CD4-positive, alpha-beta memory T cell (primary cell): Measurements from ENCODE around the gene ARID1B. TPM values are rescaled to one million over a fixed set of nuclear protein-coding genes. Genes with fewer than 3 reads are reported as not detected.

ENCODE experiments used
- CTCF ChIA-PET: fragments of 350-600 bp; sonication (Branson Sonifier 250); formaldehyde crosslinking; loops from one replicate; lab custom pipeline; 2021; ENCODE audit warnings: inconsistent platforms; ENCODE audit not compliant: partially characterized antibody; lab: Charles Lee
- POLR2A ChIA-PET: fragments of 350-600 bp; sonication (Branson Sonifier 250); formaldehyde crosslinking; loops from one replicate; lab custom pipeline; 2021; ENCODE audit not compliant: partially characterized antibody; lab: Charles Lee
- DNase-seq, 5 donors: peaks; one replicate each; pipeline versions ENCODE4 v3.0.0 to v3.0.0-alpha.2; 2020 to 2022; ENCODE audit warnings: mixed read lengths in 1 of 5
- H3K27ac ChIP-seq: one replicate; pipeline ENCODE4 v1.7.0; 2013; ENCODE audit warnings: low read depth, low read length
- H3K27me3 ChIP-seq: 2 replicates; pipeline ENCODE4 v1.7.0; 2013; ENCODE audit warnings: mild to moderate bottlenecking, low read length, moderate library complexity; ENCODE audit not compliant: insufficient read depth
- H3K36me3 ChIP-seq: 2 replicates; pipeline ENCODE4 v1.7.0; 2013; ENCODE audit warnings: mild to moderate bottlenecking, low read length, moderate library complexity; ENCODE audit not compliant: insufficient read depth
- H3K4me1 ChIP-seq: 2 replicates; pipeline ENCODE4 v1.7.0; 2013; ENCODE audit warnings: mild to moderate bottlenecking, low read length, moderate library complexity; ENCODE audit not compliant: insufficient read depth
- H3K4me3 ChIP-seq, 2 donors: one replicate each; pipeline ENCODE4 v1.7.0; 2013; ENCODE audit warnings: low read length in 2 of 2, mild to moderate bottlenecking in 1 of 2
- H3K9me3 ChIP-seq, 2 donors: one replicate each; pipeline ENCODE4 v1.7.0; 2013; ENCODE audit warnings: low read length in 2 of 2, control low read depth in 1 of 2; ENCODE audit not compliant: control insufficient read depth in 1 of 2
- H3K27ac Mint-ChIP-seq, 7 donors: one replicate each; pipeline ENCODE4 v1.8.0; 2020 to 2021; ENCODE audit warnings: mixed read lengths in 7 of 7, mild to moderate bottlenecking in 6 of 7, inconsistent platforms in 3 of 7, moderate library complexity in 3 of 7
- H3K27me3 Mint-ChIP-seq, 2 donors: one replicate each; pipeline ENCODE4 v1.8.0; 2020 to 2021; ENCODE audit warnings: mixed read lengths in 2 of 2
- H3K36me3 Mint-ChIP-seq, 2 donors: one replicate each; pipeline ENCODE4 v1.8.0; 2020 to 2021; ENCODE audit warnings: mixed read lengths in 2 of 2, inconsistent platforms in 1 of 2, mild to moderate bottlenecking in 1 of 2
- H3K4me1 Mint-ChIP-seq, 4 donors: one replicate each; pipeline ENCODE4 v1.8.0; 2020 to 2021; ENCODE audit warnings: mixed read lengths in 4 of 4, mild to moderate bottlenecking in 1 of 4
- H3K4me3 Mint-ChIP-seq, 8 donors: one replicate each; pipeline ENCODE4 v1.8.0; 2020 to 2021; ENCODE audit warnings: mixed read lengths in 8 of 8, mild to moderate bottlenecking in 7 of 8, moderate library complexity in 6 of 8, inconsistent platforms in 3 of 8
- H3K9me3 Mint-ChIP-seq, 8 donors: one replicate each; pipeline ENCODE4 v1.8.0; 2020 to 2021; ENCODE audit warnings: mixed read lengths in 8 of 8, mild to moderate bottlenecking in 5 of 8, inconsistent platforms in 3 of 8, moderate library complexity in 1 of 8
- intact Hi-C: fragments of 100-400 bp; cut with micrococcal nuclease; formaldehyde crosslinking; loops from one replicate; pipeline ENCODE4 v1.15.1; 2023
- polyA plus RNA-seq, 2 donors: library from polyadenylated mRNA; unstranded; fragments of 300-500 nt; fragmentation: Illumina TruSeq; gene quantifications; one replicate each; pipeline ENCODE4 v1.2.3, GENCODE V29; 2021
- total RNA-seq, 2 experiments: library from RNA; stranded (reverse); gene quantifications; one replicate each; pipeline ENCODE4 v1.2.3, GENCODE V29; 2021

Gene ARID1B
- total and polyA plus RNA-seq, 4 experiments from 2014 or later, result 5.4 to 131 (median 72.4) TPM

GRCh38 chr6:157166784-157167183 is 389.6 kb downstream of the ARID1B start:
- CTCF ChIA-PET, result no interaction called here
- no peak overlapping the region for H3K27ac Mint-ChIP-seq

DNA sequence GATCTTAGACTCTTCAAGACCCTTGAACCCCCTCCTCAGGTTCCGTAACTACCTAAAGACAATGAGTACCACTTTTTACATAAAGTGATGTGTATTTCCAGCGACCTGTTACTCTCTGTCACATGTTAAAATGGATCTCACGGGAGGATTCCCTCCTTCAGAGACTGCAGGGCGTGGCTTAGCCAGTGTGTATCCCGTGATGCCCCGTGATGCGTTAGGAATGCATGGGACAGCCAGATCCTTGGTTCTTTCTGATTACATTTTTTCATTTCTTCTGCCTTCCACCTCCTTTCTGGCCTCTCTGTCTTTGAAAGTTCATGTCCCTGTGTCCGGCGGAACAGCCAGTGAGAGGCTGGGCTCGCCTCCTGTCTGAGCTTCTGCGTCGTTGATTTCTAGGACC is 390.7 kb downstream of the ARID1B start:
- CTCF ChIA-PET, result no interaction called here
- POLR2A ChIA-PET, result no interaction called here
- no peaks in the 10 kb centered on the region for H3K27me3 Mint-ChIP-seq
- intact Hi-C loops, result no loop called here
- no peaks in the 10 kb centered on the region for H3K4me1 ChIP-seq
- no peak overlapping the region for H3K27ac Mint-ChIP-seq
- H3K4me1 Mint-ChIP-seq, result peaks cover 0 to 2% (median under 1%) of the 10 kb centered on the region in 4 donors
- no peaks in the 10 kb centered on the region for H3K9me3 Mint-ChIP-seq
- no peak for DNase-seq
- H3K4me3 Mint-ChIP-seq, result no peak overlapping the region
- H3K27me3 ChIP-seq, result no peaks in the 10 kb centered on the region
- no peak overlapping the region for H3K27ac ChIP-seq
- H3K36me3 Mint-ChIP-seq, result peaks cover 29 to 37% of the 10 kb centered on the region in 2 donors
- no peaks in the 10 kb centered on the region for H3K9me3 ChIP-seq
- no peak overlapping the region for H3K4me3 ChIP-seq
- H3K36me3 ChIP-seq, result no peaks in the 10 kb centered on the region

More at GRCh38 chr6:157166784-157167183, 389.6 kb downstream of the ARID1B start:
- Histone ChIP-seq H3K27me3 (no peaks in the 10 kb centered on the region), H3K9me3 (no peaks in the 10 kb centered on the region), H3K4me1 (no peaks in the 10 kb centered on the region), H3K36me3 (no peaks in the 10 kb centered on the region), H3K27ac (no peak overlapping the region), H3K4me3 (no peak overlapping the region)
- no peak for DNase-seq
- Mint-ChIP-seq H3K9me3 (no peaks in the 10 kb centered on the region), H3K36me3 (peaks cover 27 to 36% of the 10 kb centered on the region in 2 donors), H3K4me1 (no peaks in the 10 kb centered on the region), H3K4me3 (no peak overlapping the region), H3K27me3 (no peaks in the 10 kb centered on the region)
- intact Hi-C loops, result no loop called here
- POLR2A ChIA-PET, result interaction anchor here (0.6 kb wide), 1 partner anchor 21 kb away, joined by 3 read pairs; no protein-coding TSS in a partner anchor

- Mint-ChIP-seq H3K9me3 (no peaks in the 10 kb centered on the region), H3K4me1 (peaks cover 0 to 4% (median under 1%) of the 10 kb centered on the region in 4 donors), H3K27ac (peak overlapping the region in 2 of 7 donors; percentile 2 to 13), H3K4me3 (no peak overlapping the region), H3K27me3 (no peaks in the 10 kb centered on the region), H3K36me3 (peaks cover 31 to 39% of the 10 kb centered on the region in 2 donors)
- Histone ChIP-seq H3K4me3 (no peak overlapping the region), H3K27me3 (no peaks in the 10 kb centered on the region), H3K27ac (no peak overlapping the region), H3K4me1 (no peaks in the 10 kb centered on the region), H3K9me3 (no peaks in the 10 kb centered on the region), H3K36me3 (no peaks in the 10 kb centered on the region)
- ChIA-PET POLR2A (no interaction called here), CTCF (no interaction called here)
- intact Hi-C loops, result no loop called here
- no peak for DNase-seq
Measured at GRCh38 chr6:157168471-157168870, 391.3 kb downstream of the ARID1B start.

DNA sequence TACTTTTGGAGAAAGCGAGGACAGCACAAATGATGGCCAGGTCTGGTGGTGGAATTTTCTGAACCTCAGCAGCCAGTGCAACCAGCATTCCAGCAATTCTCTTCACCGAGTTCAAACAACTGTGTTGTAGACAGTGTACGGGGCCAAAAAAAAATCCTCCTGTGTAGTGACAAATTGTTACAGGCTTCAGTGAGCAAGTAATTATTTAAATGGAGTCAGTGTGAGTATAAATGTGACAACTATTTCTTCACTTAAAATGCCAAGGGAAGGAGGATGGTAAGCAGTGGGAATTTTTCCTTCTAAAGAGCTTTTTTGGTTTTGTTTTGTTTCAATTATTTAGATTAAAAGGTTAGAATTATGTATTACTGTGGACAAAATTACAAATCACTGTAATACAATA is 392.0 kb downstream of the ARID1B start:
- ChIA-PET CTCF (no interaction called here), POLR2A (no interaction called here)
- H3K27me3 ChIP-seq, result no peaks in the 10 kb centered on the region
- Mint-ChIP-seq H3K9me3 (no peaks in the 10 kb centered on the region), H3K27ac (peak overlapping the region in 1 of 7 donors; percentile 25), H3K36me3 (peaks cover 35 to 44% of the 10 kb centered on the region in 2 donors), H3K4me3 (no peak overlapping the region), H3K27me3 (no peaks in the 10 kb centered on the region), H3K4me1 (peaks cover 0 to 4% (median 1%) of the 10 kb centered on the region in 4 donors)
- no peaks in the 10 kb centered on the region for H3K4me1 ChIP-seq
- no peak for DNase-seq
- H3K27ac ChIP-seq, result no peak overlapping the region
- H3K36me3 ChIP-seq, result peaks cover 4% of the 10 kb centered on the region
- no peaks in the 10 kb centered on the region for H3K9me3 ChIP-seq
- intact Hi-C loops, result no loop called here
- H3K4me3 ChIP-seq, result no peak overlapping the region

GRCh38 chr6:157169656-157170055 is 392.5 kb downstream of the ARID1B start:
- H3K4me1 ChIP-seq, result no peaks in the 10 kb centered on the region
- peaks cover 0 to 4% (median 1%) of the 10 kb centered on the region in 4 donors for H3K4me1 Mint-ChIP-seq
- no peaks in the 10 kb centered on the region for H3K9me3 ChIP-seq
- no peak overlapping the region for H3K27ac Mint-ChIP-seq
- no peak for DNase-seq
- no peaks in the 10 kb centered on the region for H3K9me3 Mint-ChIP-seq
- H3K27me3 ChIP-seq, result no peaks in the 10 kb centered on the region
- no peak overlapping the region for H3K27ac ChIP-seq
- peaks cover 4% of the 10 kb centered on the region for H3K36me3 ChIP-seq
- peaks cover 37 to 47% of the 10 kb centered on the region in 2 donors for H3K36me3 Mint-ChIP-seq
- H3K4me3 ChIP-seq, result no peak overlapping the region
- no peaks in the 10 kb centered on the region for H3K27me3 Mint-ChIP-seq
- ChIA-PET CTCF (no interaction called here), POLR2A (interaction anchor here (1.2 kb wide), 1 partner anchor 41 kb away, joined by 3 read pairs; no protein-coding TSS in a partner anchor)
- intact Hi-C loops, result no loop called here
- H3K4me3 Mint-ChIP-seq, result no peak overlapping the region

DNA sequence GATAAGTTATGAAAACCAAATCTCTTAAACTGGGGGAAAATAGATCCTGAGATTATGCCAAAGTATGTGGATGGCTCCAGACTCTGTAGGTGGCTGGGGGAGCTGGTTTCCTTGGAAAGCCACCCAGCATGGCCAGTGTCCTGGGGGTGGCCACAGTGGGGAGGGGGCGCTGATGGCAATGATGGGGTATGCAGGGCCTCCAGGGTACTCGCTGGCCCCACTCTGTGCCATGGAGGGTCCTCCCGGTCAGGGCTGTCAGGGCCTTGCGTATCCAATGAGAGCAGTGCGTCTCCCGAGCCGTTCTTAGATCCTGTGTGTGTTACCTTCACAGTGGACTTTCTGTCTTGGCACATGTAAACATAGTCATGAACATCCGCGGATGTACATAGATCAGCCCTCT is 393.4 kb downstream of the ARID1B start:
- ChIA-PET CTCF (no interaction called here), POLR2A (interaction anchor here (1.2 kb wide), 1 partner anchor 42 kb away, joined by 3 read pairs; no protein-coding TSS in a partner anchor)
- H3K27ac ChIP-seq, result no peak overlapping the region
- peaks cover 4% of the 10 kb centered on the region for H3K36me3 ChIP-seq
- Mint-ChIP-seq H3K4me3 (no peak overlapping the region), H3K36me3 (peaks cover 37 to 50% of the 10 kb centered on the region in 2 donors), H3K27me3 (no peaks in the 10 kb centered on the region), H3K4me1 (peaks cover 0 to 4% (median 1%) of the 10 kb centered on the region in 4 donors), H3K27ac (peak overlapping the region in 1 of 7 donors; percentile 27), H3K9me3 (no peaks in the 10 kb centered on the region)
- no peaks in the 10 kb centered on the region for H3K27me3 ChIP-seq
- no peaks in the 10 kb centered on the region for H3K9me3 ChIP-seq
- DNase-seq, result no peak
- no peak overlapping the region for H3K4me3 ChIP-seq
- no peaks in the 10 kb centered on the region for H3K4me1 ChIP-seq
- intact Hi-C loops, result no loop called here

DNA sequence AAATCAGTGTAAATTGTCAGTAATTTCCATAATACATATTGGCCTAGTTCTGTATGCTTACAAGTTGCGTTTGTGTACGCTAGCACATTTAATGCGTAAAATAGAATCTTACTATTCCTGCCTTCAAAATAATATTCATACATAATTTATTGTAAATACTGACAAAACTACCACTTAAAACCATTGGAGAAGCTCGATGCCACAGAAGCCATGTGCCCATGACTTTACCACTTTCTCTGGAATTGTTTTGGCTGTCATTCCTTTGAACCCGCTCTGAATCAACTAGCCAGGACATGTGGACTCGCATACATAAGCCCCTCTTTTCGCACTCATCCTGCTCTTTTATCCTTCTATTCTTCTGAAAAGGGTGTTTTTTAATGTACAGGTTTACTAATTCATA is 394.6 kb downstream of the ARID1B start:
- Histone ChIP-seq H3K27me3 (no peaks in the 10 kb centered on the region), H3K27ac (no peak overlapping the region), H3K9me3 (no peaks in the 10 kb centered on the region), H3K4me3 (no peak overlapping the region), H3K36me3 (peaks cover 4% of the 10 kb centered on the region), H3K4me1 (no peaks in the 10 kb centered on the region)
- Mint-ChIP-seq H3K36me3 (peaks cover 35 to 50% of the 10 kb centered on the region in 2 donors), H3K4me3 (no peak overlapping the region), H3K9me3 (no peaks in the 10 kb centered on the region), H3K4me1 (peaks cover 0 to 4% (median 1%) of the 10 kb centered on the region in 4 donors), H3K27me3 (no peaks in the 10 kb centered on the region), H3K27ac (no peak overlapping the region)
- intact Hi-C loops, result no loop called here
- ChIA-PET POLR2A (no interaction called here), CTCF (interaction anchor here (1.6 kb wide), 1 partner anchor 15 kb away, joined by 3 read pairs; no protein-coding TSS in a partner anchor)
- no peak for DNase-seq
